Mammary epithelial cell (primary cell): ENCODE results near the gene AFF2.

Source experiments
- EZH2 ChIP-seq: IDR thresholded peaks from 2 replicates; pipeline ENCODE4 v1.6.1; 2012; ENCODE audit warnings: low read length, inconsistent platforms, borderline replicate concordance
- TF ChIP-seq, protein P1 (sequence below), 2 donors: IDR thresholded peaks in 1 of 2; conservative IDR thresholded peaks in 1 of 2; 2 replicates each; pipeline ENCODE4 v1.5.1; 2011 to 2012; ENCODE audit warnings: inconsistent platforms in 2 of 2, low read length in 2 of 2, mild to moderate bottlenecking in 2 of 2, control low read depth in 1 of 2, low read depth in 1 of 2; ENCODE audit not compliant: insufficient read depth in 1 of 2; ENCODE audit errors: extremely low read depth in 1 of 2

DNA sequence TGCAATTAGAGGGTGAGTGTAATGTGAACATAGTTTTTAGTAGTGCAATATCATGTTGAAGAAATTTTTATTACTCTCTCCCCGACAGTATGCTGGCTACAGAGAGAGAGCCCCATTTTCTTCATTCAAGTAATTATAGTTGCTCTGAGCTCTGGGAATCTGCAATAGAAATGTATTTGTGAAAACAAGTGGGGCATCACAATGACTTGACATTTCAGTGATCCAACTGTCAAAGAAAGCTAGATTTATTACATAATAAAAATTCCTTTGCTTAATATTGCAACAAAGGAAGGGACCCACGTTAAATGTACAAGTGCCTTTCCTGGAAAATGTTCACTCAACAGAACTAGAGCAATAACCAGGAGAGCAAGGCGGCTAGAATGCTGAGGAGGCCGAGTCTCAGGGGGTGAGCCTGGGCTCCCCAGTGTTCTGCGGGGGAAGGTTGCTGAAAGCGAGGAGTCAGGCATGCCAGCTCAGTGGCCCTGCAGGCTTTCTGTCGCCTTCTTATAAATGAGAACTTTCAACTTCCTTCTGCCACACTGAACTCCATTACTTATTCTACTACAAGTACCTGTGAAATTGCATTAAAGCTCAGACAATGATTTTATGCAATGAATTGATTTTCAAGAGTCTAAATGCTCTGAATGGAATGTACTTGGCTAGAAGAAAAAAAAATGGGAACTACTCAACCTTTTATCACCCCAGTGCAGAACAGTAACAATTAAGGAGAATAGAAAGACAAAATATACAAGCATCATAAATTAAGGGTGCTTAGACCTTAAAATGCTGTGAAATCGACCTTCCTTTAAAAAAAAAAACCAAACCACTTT lies 476.4 kb downstream of the AFF2 start:
- TF ChIP-seq, protein P1, sequence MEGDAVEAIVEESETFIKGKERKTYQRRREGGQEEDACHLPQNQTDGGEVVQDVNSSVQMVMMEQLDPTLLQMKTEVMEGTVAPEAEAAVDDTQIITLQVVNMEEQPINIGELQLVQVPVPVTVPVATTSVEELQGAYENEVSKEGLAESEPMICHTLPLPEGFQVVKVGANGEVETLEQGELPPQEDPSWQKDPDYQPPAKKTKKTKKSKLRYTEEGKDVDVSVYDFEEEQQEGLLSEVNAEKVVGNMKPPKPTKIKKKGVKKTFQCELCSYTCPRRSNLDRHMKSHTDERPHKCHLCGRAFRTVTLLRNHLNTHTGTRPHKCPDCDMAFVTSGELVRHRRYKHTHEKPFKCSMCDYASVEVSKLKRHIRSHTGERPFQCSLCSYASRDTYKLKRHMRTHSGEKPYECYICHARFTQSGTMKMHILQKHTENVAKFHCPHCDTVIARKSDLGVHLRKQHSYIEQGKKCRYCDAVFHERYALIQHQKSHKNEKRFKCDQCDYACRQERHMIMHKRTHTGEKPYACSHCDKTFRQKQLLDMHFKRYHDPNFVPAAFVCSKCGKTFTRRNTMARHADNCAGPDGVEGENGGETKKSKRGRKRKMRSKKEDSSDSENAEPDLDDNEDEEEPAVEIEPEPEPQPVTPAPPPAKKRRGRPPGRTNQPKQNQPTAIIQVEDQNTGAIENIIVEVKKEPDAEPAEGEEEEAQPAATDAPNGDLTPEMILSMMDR (conservative IDR thresholded peaks at IDR 0.05 in 1 of 2, IDR thresholded peaks at IDR 0.05 in 1 of 2; ENCODE audit: extremely low read depth in 1 of 2, insufficient read depth in 1 of 2, low read depth in 1 of 2, low read length in 2 of 2), result no peak
- TF ChIP-seq EZH2, result no peak
